Ovary (tissue), 9 donors: ENCODE data around the gene WNT2. TPM values are rescaled to one million over a fixed set of nuclear protein-coding genes. Genes with fewer than 3 reads are reported as not detected.

Source experiments
- DNase-seq, 5 donors: peaks; one replicate each; pipeline ENCODE4 v3.0.0-alpha.2; 2019 to 2020
- H3K27ac ChIP-seq, 2 donors: fragments of 200-600 bp; one replicate each; pipeline versions ENCODE4 v1.5.1 to v1.8.0; 2019 to 2022
- H3K27me3 ChIP-seq: fragments of 200-600 bp; one replicate; pipeline ENCODE4 v1.8.0; 2022
- H3K36me3 ChIP-seq: fragments of 200-600 bp; sonication (generic); one replicate; pipeline ENCODE4 v1.5.1; 2019
- H3K4me1 ChIP-seq: one replicate; pipeline ENCODE4 v1.8.1; 2013; ENCODE audit warnings: mild to moderate bottlenecking, moderate library complexity; ENCODE audit not compliant: insufficient read depth
- H3K4me3 ChIP-seq: fragments of 200-600 bp; sonication (generic); one replicate; pipeline ENCODE4 v1.5.1; 2017
- H3K9me3 ChIP-seq, 2 donors: fragments of 200-600 bp in 1 of 2; sonication (generic) in 1 of 2; one replicate each; pipeline versions ENCODE4 v1.5.1 to v1.8.1; 2013 to 2019; ENCODE audit warnings: mild to moderate bottlenecking in 1 of 2, moderate library complexity in 1 of 2
- EP300 ChIP-seq: sonication (generic); formaldehyde crosslinking; IDR thresholded peaks from one replicate; pipeline ENCODE4 v1.6.1; 2017; ENCODE audit warnings: antibody characterized with exemption
- POLR2A ChIP-seq: fragments of 450-650 bp; IDR thresholded peaks from one replicate; pipeline ENCODE4 v1.6.1; 2017; ENCODE audit warnings: antibody characterized with exemption, mild to moderate bottlenecking, moderate library complexity
- WGBS, 3 donors: extraction: QIAGEN DNeasy Blood & Tissue Kit in 1 of 3; methylation state at CpG; one replicate each; pipeline versions ENCODE4 v1.1.5 to v1.1.7; 2013 to 2017; 5-methylcytosine and 5-hydroxymethylcytosine counted together
- intact Hi-C, 4 donors: fragments of 100-400 bp; cut with DNase I; formaldehyde crosslinking; loops; one replicate each; pipeline versions ENCODE4 v1.11.0 to v1.15.1; 2022 to 2023
- polyA plus RNA-seq, 2 donors: library from polyadenylated mRNA; stranded (reverse); fragments of 200-250 nt in 1 of 2; fragments of 350-450 nt in 1 of 2; fragmentation: Illumina TruSeq in 1 of 2; extraction: RNeasy Lipid Tissue Mini Kit (QIAGEN cat#74804) in 1 of 2; gene quantifications; one replicate each; pipeline ENCODE4 v1.2.3, GENCODE V29; 2013 to 2014
- total RNA-seq, 7 donors: library from RNA; depleted of rRNA in 2 of 7; stranded (reverse); fragments of >200 nt in 2 of 7; fragmentation: NEBNext Ultra II Directional in 3 of 7; extraction: Animal tissue kit (Norgen Biotek cat#: 25700) in 3 of 7; gene quantifications; one replicate each; pipeline versions ENCODE4 v1.1.0 to v1.2.4, GENCODE V29; 2016 to 2023
- TF ChIP-seq, protein P1 (sequence below), 3 donors: fragments of 450-650 bp in 2 of 3; fragments of 200-600 bp in 1 of 3; IDR thresholded peaks; one replicate each; pipeline versions ENCODE4 v1.5.1 to v1.8.0; 2016 to 2022; ENCODE audit warnings: antibody characterized with exemption in 3 of 3, mild to moderate bottlenecking in 1 of 3
- donor health status: DM: no; HTN: no; CAD: no; lungs with moderate emphysema.
- donor health status: DM: no; HTN: no; CAD: no.
- donor health status: Bipolar disorder and iron deficiency.
- donor health status: DM: yes; HTN: yes; CAD: no.
- donor health status: DM: no; HTN: no; CAD: no.
- donor health status: DM: yes; HTN: yes; CAD: no.

WNT2 gene
- total and polyA plus RNA-seq, 9 donors, result 0.17 to 2.1 (median 0.45) TPM; not detected in 2

DNA sequence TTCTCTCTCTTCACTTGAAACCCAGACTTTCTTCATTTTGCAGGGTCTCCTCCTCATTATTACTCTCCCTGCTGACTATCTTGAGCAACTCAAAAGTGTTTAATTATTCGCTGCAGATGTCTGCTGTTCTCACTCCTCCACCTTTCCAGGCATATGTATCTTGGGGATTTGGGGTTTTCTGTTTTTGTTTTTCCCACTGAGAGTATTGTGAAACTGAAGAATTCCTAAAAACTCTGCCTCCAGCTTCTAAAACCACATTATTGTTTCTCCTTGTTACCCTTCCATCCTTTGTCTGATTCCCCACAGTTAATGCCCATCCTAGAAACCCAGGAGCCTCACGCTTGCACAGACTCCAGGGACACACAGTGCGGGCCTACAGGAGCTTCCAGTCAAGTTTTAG is 51.3 kb downstream of the WNT2 start:
- H3K4me1 ChIP-seq, result no peaks in the 10 kb centered on the region

DNA sequence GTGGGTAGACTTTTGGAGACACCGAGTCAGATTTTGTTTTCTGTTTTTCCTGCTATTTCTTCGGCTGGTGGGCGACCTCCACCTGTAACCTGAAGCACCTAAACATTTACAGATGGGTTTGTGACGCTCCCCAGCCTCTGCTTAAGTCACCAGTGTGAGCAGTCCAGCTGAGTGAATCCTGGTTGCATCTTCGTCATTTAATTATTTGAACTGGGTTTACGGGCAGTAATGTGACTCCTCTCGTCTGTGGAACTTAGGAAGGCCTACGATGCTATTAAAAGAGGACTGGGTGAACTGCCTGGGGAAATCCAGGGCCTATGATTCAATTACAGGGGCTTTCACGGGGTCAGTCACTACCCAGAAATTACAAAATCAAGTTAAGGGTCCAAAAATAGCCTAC is 52.5 kb downstream of the WNT2 start:
- no peak overlapping the region for H3K27ac ChIP-seq
- TF ChIP-seq POLR2A, result no peak
- no peak for TF ChIP-seq EP300
- TF ChIP-seq, protein P1, sequence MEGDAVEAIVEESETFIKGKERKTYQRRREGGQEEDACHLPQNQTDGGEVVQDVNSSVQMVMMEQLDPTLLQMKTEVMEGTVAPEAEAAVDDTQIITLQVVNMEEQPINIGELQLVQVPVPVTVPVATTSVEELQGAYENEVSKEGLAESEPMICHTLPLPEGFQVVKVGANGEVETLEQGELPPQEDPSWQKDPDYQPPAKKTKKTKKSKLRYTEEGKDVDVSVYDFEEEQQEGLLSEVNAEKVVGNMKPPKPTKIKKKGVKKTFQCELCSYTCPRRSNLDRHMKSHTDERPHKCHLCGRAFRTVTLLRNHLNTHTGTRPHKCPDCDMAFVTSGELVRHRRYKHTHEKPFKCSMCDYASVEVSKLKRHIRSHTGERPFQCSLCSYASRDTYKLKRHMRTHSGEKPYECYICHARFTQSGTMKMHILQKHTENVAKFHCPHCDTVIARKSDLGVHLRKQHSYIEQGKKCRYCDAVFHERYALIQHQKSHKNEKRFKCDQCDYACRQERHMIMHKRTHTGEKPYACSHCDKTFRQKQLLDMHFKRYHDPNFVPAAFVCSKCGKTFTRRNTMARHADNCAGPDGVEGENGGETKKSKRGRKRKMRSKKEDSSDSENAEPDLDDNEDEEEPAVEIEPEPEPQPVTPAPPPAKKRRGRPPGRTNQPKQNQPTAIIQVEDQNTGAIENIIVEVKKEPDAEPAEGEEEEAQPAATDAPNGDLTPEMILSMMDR (IDR thresholded peaks at IDR 0.05), result no peak
- no peaks in the 10 kb centered on the region for H3K27me3 ChIP-seq
- no peaks in the 10 kb centered on the region for H3K9me3 ChIP-seq
- H3K4me1 ChIP-seq, result no peaks in the 10 kb centered on the region
- DNase-seq, result no peak
- intact Hi-C loops, result no loop called here
- H3K4me3 ChIP-seq, result no peak overlapping the region
- 73 to 76% (median 75%) methylated on average over 9 of the region's 9 CpGs for WGBS, 3 donors
- H3K36me3 ChIP-seq, result no peaks in the 10 kb centered on the region

More for the DNA sequence above, 51.3 kb downstream of the WNT2 start:
- TF ChIP-seq EP300 (no peak), POLR2A (no peak)
- TF ChIP-seq, protein P1 (IDR thresholded peaks at IDR 0.05), result no peak
- no peak for DNase-seq
- Histone ChIP-seq H3K9me3 (no peaks in the 10 kb centered on the region), H3K27me3 (no peaks in the 10 kb centered on the region), H3K36me3 (no peaks in the 10 kb centered on the region), H3K27ac (no peak overlapping the region), H3K4me3 (no peak overlapping the region)
- 79 to 90% (median 82%) methylated on average over 3 of the region's 3 CpGs for WGBS, 3 donors
- intact Hi-C loops, result no loop called here

DNA sequence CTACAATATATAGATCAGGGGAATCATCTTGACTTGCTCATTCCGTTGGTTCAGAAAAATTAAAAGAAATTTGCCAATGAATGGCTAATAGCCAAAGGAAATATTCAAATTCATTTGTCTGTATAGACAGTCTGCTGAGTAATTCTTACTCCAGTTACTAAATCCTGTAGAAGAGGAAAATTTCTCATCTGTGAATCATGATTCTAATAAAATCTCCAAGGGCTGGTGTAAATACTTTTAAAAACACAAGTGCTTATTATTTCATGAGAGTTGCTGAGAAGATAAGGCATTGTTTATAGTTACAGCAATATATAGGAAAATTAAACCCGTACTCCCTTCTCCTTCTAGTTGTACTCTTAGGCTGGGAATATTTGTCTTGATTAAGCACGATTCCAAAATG is 53.0 kb downstream of the WNT2 start:
- Histone ChIP-seq H3K27ac (no peak overlapping the region), H3K36me3 (no peaks in the 10 kb centered on the region), H3K4me1 (no peaks in the 10 kb centered on the region), H3K27me3 (no peaks in the 10 kb centered on the region), H3K9me3 (no peaks in the 10 kb centered on the region), H3K4me3 (no peak overlapping the region)
- 37 to 47% (median 39%) methylated on average over 3 of the region's 3 CpGs for WGBS, 3 donors
- DNase-seq, result no peak
- intact Hi-C loops, result no loop called here
- TF ChIP-seq, protein P1 (IDR thresholded peaks at IDR 0.05), result no peak
- TF ChIP-seq EP300 (no peak), POLR2A (no peak)

DNA sequence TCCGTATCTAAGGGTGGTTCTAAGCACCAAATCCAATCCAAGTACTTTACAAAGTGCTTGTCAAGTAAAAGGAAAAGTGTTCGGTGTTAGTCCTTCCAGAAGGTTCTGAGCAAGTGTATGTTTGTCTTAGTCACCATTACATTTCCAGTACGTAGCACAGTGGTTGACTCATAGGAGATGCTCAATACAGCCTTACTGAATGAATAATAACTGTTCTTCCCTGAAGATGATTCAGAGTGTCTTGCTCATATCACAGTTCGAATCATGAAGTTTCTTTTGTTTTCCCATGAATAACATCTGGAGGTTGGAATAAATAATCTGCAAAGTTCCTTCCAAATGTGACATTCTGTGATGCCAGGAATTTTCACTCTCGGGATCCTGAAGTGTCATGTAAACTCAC is 53.4 kb downstream of the WNT2 start:
- Histone ChIP-seq H3K4me3 (no peak overlapping the region), H3K36me3 (no peaks in the 10 kb centered on the region), H3K27ac (no peak overlapping the region), H3K4me1 (no peaks in the 10 kb centered on the region), H3K9me3 (no peaks in the 10 kb centered on the region), H3K27me3 (no peaks in the 10 kb centered on the region)
- intact Hi-C loops, result no loop called here
- 56 to 70% (median 68%) methylated on average over 5 of the region's 5 CpGs for WGBS, 3 donors
- TF ChIP-seq, protein P1 (IDR thresholded peaks at IDR 0.05), result no peak
- TF ChIP-seq EP300, result no peak
- DNase-seq, result no peak

DNA sequence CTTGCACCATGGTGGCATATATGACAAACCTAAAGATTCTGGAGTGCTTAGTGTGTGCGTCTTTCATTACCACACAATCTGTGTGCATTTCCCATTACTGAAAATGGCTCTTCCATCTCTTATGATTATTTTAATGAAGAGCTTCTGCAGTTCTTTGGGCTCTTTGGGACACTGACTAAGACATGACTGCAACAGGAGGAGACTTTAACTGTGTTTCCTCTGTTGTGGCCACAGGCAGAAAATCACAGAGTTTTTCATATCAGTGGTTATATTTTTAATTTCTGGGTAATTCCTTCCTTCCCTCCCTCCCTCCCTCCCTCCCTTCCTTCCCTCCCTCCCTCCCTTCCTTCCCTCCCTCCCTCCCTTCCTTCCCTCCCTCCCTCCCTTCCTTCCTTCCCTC is 58.1 kb downstream of the WNT2 start:
- WGBS, 3 donors, result 0 to 96% (median 0%) methylated on average over 1 of the region's 1 CpG
- no peaks in the 10 kb centered on the region for H3K36me3 ChIP-seq
- no peak overlapping the region for H3K27ac ChIP-seq
- no peaks in the 10 kb centered on the region for H3K4me1 ChIP-seq
- TF ChIP-seq POLR2A, result no peak
- no peak overlapping the region for H3K4me3 ChIP-seq
- no peaks in the 10 kb centered on the region for H3K9me3 ChIP-seq
- intact Hi-C loops, result no loop called here
- DNase-seq, result no peak
- no peaks in the 10 kb centered on the region for H3K27me3 ChIP-seq
